NCI-H146 treated with DMSO at 0.1 percent for 48 hours (cell line): Measurements from ENCODE around the gene OXGR1.
"Not testable (repeated sequence)": the region's sequence is repeated elsewhere in the genome, so short reads cannot be mapped to it uniquely, and the experiment has no call there.

Source experiments
- DNase-seq: peaks from one replicate; lab custom pipeline; 2025; ENCODE audit not compliant: unreplicated experiment; lab: John Stamatoyannopoulos, UW

OXGR1 gene

GRCh38 chr13:97005625-97006262 lies 11.5 kb upstream of the OXGR1 start:
- DNase-seq, result no peak

- DNase-seq, result no peak
Measured at GRCh38 chr13:97004886-97005285, 10.6 kb upstream of the OXGR1 start.

GRCh38 chr13:97004096-97004876 lies 10.0 kb upstream of the OXGR1 start:
- DNase-seq, result no peak

- DNase-seq, result no peak
Measured at GRCh38 chr13:97003071-97003470, 8.8 kb upstream of the OXGR1 start.

GRCh38 chr13:97002581-97002980 lies 8.3 kb upstream of the OXGR1 start:
- no peak for DNase-seq

- no peak for DNase-seq
Measured at GRCh38 chr13:97001636-97002035, 7.4 kb upstream of the OXGR1 start.

- DNase-seq, result no peak
Measured at GRCh38 chr13:97000295-97000925, 6.1 kb upstream of the OXGR1 start.

GRCh38 chr13:96999091-96999490 lies 4.8 kb upstream of the OXGR1 start:
- DNase-seq, result no peak

- no peak for DNase-seq
Measured at GRCh38 chr13:96998051-96998450, 3.8 kb upstream of the OXGR1 start.

- DNase-seq, result no peak
Measured at GRCh38 chr13:96996886-96997285, 2.6 kb upstream of the OXGR1 start.

GRCh38 chr13:96996107-96996506 lies 1.8 kb upstream of the OXGR1 start:
- no peak for DNase-seq

- no peak for DNase-seq
Measured at GRCh38 chr13:96994858-96995243, 575 bp upstream of the OXGR1 start.

- DNase-seq, result no peak
Measured at GRCh38 chr13:96993634-96994016, 651 bp downstream of the OXGR1 start.

- DNase-seq, result no peak
Measured at GRCh38 chr13:96992633-96993032, 1.6 kb downstream of the OXGR1 start.

- DNase-seq, result no peak
Measured at GRCh38 chr13:96991072-96991471, 3.2 kb downstream of the OXGR1 start.

GRCh38 chr13:96988441-96988840 lies 5.8 kb downstream of the OXGR1 start:
- DNase-seq, result no peak

GRCh38 chr13:96984051-96984508 lies 10.2 kb downstream of the OXGR1 start:
- DNase-seq, result peak; percentile 36

GRCh38 chr13:96982672-96983071 lies 11.6 kb downstream of the OXGR1 start:
- no peak for DNase-seq

- not testable (repeated sequence) for DNase-seq
Measured at GRCh38 chr13:96979861-96980260, 14.4 kb downstream of the OXGR1 start.

- DNase-seq, result no peak
Measured at GRCh38 chr13:96968027-96968426, 26.2 kb downstream of the OXGR1 start.

GRCh38 chr13:96967248-96967745 lies 27.0 kb downstream of the OXGR1 start:
- DNase-seq, result no peak
